ENCODE results near the gene TBC1D1. TPM values are rescaled to one million over a fixed set of nuclear protein-coding genes. Genes with fewer than 3 reads are reported as not detected.

Gene TBC1D1
- total RNA-seq, 1 donor from 2014 or later: 47.1 TPM

- FAIRE-seq (no peak), DNase-seq (ENCODE audit: low read depth) (no peak)
- Histone ChIP-seq H3K4me3 (ENCODE audit: low read depth, low read length) (no peak overlapping the region), H3K36me3 (ENCODE audit: control insufficient read depth, insufficient read depth, low read length) (no peaks in the 10 kb centered on the region), H3K27me3 (ENCODE audit: control insufficient read depth, insufficient read depth, low read length) (no peaks in the 10 kb centered on the region)
- TF ChIP-seq CTCF (IDR thresholded peaks at IDR 0.05; ENCODE audit: insufficient read depth, low read length, severe bottlenecking): no peak
These were observed 62.9 kb downstream of the TBC1D1 start for GRCh38 chr4:37953620-37954293.

GRCh38 chr4:37956941-37957340 is 66.1 kb downstream of the TBC1D1 start:
- Histone ChIP-seq H3K4me3 (ENCODE audit: low read depth, low read length) (no peak overlapping the region), H3K27me3 (ENCODE audit: control insufficient read depth, insufficient read depth, low read length) (no peaks in the 10 kb centered on the region), H3K36me3 (ENCODE audit: control insufficient read depth, insufficient read depth, low read length) (no peaks in the 10 kb centered on the region)
- no peak for FAIRE-seq
- no peak for TF ChIP-seq CTCF (IDR thresholded peaks at IDR 0.05; ENCODE audit: insufficient read depth, low read length, severe bottlenecking)
- DNase-seq (ENCODE audit: low read depth): no peak

- FAIRE-seq: no peak
- Histone ChIP-seq H3K27me3 (ENCODE audit: control insufficient read depth, insufficient read depth, low read length) (no peaks in the 10 kb centered on the region), H3K36me3 (ENCODE audit: control insufficient read depth, insufficient read depth, low read length) (no peaks in the 10 kb centered on the region), H3K4me3 (ENCODE audit: low read depth, low read length) (no peak overlapping the region)
- no peak for TF ChIP-seq CTCF (IDR thresholded peaks at IDR 0.05; ENCODE audit: insufficient read depth, low read length, severe bottlenecking)
- DNase-seq (ENCODE audit: low read depth): no peak
These were observed 68.0 kb downstream of the TBC1D1 start for GRCh38 chr4:37958932-37959331.

GRCh38 chr4:37960098-37960497 is 69.2 kb downstream of the TBC1D1 start, which contains the start of gene PTTG2:
PTTG2 (plus strand) TSS chr4:37960398; CDS start chr4:37960435, 37 bp downstream.
- H3K36me3 ChIP-seq (ENCODE audit: control insufficient read depth, insufficient read depth, low read length): no peaks in the 10 kb centered on the region
- TF ChIP-seq CTCF (IDR thresholded peaks at IDR 0.05; ENCODE audit: insufficient read depth, low read length, severe bottlenecking): no peak
- no peak within 1 kb of the TSS for H3K4me3 ChIP-seq (ENCODE audit: low read depth, low read length)
- H3K27me3 ChIP-seq (ENCODE audit: control insufficient read depth, insufficient read depth, low read length): peaks cover 3% of the 10 kb centered on the region
- DNase-seq (ENCODE audit: low read depth) (no peak), FAIRE-seq (no peak)

GRCh38 chr4:37960679-37961450 is 70.0 kb downstream of the TBC1D1 start:
- no peaks in the 10 kb centered on the region for H3K36me3 ChIP-seq (ENCODE audit: control insufficient read depth, insufficient read depth, low read length)
- no peak overlapping the region for H3K4me3 ChIP-seq (ENCODE audit: low read depth, low read length)
- DNase-seq (ENCODE audit: low read depth): no peak
- H3K27me3 ChIP-seq (ENCODE audit: control insufficient read depth, insufficient read depth, low read length): peaks cover 3% of the 10 kb centered on the region
- TF ChIP-seq CTCF (IDR thresholded peaks at IDR 0.05; ENCODE audit: insufficient read depth, low read length, severe bottlenecking): no peak
- FAIRE-seq: no peak
